SK-N-SH (cell line): ENCODE results near the gene PLBD2. TPM values are rescaled to one million over a fixed set of nuclear protein-coding genes. Genes with fewer than 3 reads are reported as not detected.

ENCODE experiments used
- CTCF ChIA-PET: fragments of 300-600, 350-600 bp; formaldehyde crosslinking; extraction: SDS; loops from one replicate; lab custom pipeline; 2021; lab: Yijun Ruan, JAX
- POLR2A ChIA-PET: fragments of 350-600 bp; sonication (Branson Sonifier 250); formaldehyde crosslinking; extraction: SDS; loops from one replicate; lab custom pipeline; 2020; ENCODE audit warnings: antibody characterized with exemption, inconsistent platforms; lab: Yijun Ruan, JAX
- DNase-seq: peaks from one replicate; pipeline ENCODE4 v3.0.0; 2012
- H2AFZ ChIP-seq: fragments of 200-600 bp; sonication (generic); 2 replicates; pipeline ENCODE4 v1.8.1; 2016; ENCODE audit warnings: antibody characterized with exemption, mild to moderate bottlenecking, low read depth
- H3F3A ChIP-seq: fragments of 200-600 bp; sonication (generic); replicated peaks from 2 replicates; pipeline ENCODE3; 2016; ENCODE audit warnings: antibody characterized with exemption, mild to moderate bottlenecking; ENCODE audit not compliant: insufficient read depth
- H3K27ac ChIP-seq, 2 experiments: fragments of 200-500 bp in 1 of 2; fragments of 200-600 bp in 1 of 2; sonication (Bioruptor generic) in 1 of 2; sonication (generic), shearing (Covaris generic) in 1 of 2; 2 replicates each; pipeline versions ENCODE4 v1.5.1 to v1.6.1; 2014 to 2016; ENCODE audit warnings: low read depth in 2 of 2, inconsistent platforms in 1 of 2, low read length in 1 of 2, mild to moderate bottlenecking in 1 of 2, mixed read lengths in 1 of 2
- H3K27me3 ChIP-seq: fragments of 200-600 bp; sonication (generic), shearing (Covaris generic); 2 replicates; pipeline ENCODE4 v1.6.1; 2016; ENCODE audit warnings: mixed run types; ENCODE audit not compliant: insufficient read depth
- H3K36me3 ChIP-seq, 2 experiments: fragments of 200-500 bp in 1 of 2; fragments of 200-600 bp in 1 of 2; sonication (Bioruptor generic) in 1 of 2; sonication (generic) in 1 of 2; replicated peaks in 1 of 2; 2 replicates each; pipeline versions ENCODE3 to v1.5.1; 2014 to 2016; ENCODE audit warnings: low read length in 1 of 2, mild to moderate bottlenecking in 1 of 2; ENCODE audit not compliant: insufficient read depth in 2 of 2, control insufficient read depth in 1 of 2
- H3K4me1 ChIP-seq, 2 experiments: fragments of 200-500 bp in 1 of 2; fragments of 200-600 bp in 1 of 2; sonication (Bioruptor generic) in 1 of 2; sonication (generic), shearing (Covaris generic) in 1 of 2; 2 replicates each; pipeline versions ENCODE4 v1.5.1 to v1.6.1; 2014 to 2016; ENCODE audit warnings: low read depth in 1 of 2, low read length in 1 of 2, mixed run types in 1 of 2; ENCODE audit not compliant: insufficient read depth in 2 of 2, control insufficient read depth in 1 of 2
- H3K4me2 ChIP-seq: fragments of 200-600 bp; sonication (generic), shearing (Covaris generic); 2 replicates; pipeline ENCODE4 v1.6.1; 2017; ENCODE audit warnings: mixed run types
- H3K4me3 ChIP-seq, 2 experiments: fragments of 200-500 bp in 1 of 2; fragments of 200-600 bp in 1 of 2; sonication (Bioruptor generic) in 1 of 2; sonication (generic), shearing (Covaris generic) in 1 of 2; 2 replicates each; pipeline versions ENCODE4 v1.5.1 to v1.8.1; 2014 to 2016; ENCODE audit warnings: low read depth in 2 of 2, inconsistent platforms in 1 of 2, low read length in 1 of 2, mild to moderate bottlenecking in 1 of 2, mixed read lengths in 1 of 2, moderate library complexity in 1 of 2
- H3K79me2 ChIP-seq: fragments of 200-600 bp; sonication (generic); 2 replicates; pipeline ENCODE4 v1.8.1; 2017; ENCODE audit warnings: mild to moderate bottlenecking; ENCODE audit not compliant: insufficient read depth
- H3K9ac ChIP-seq: fragments of 200-600 bp; sonication (generic); 2 replicates; pipeline ENCODE4 v1.6.1; 2017; ENCODE audit warnings: mixed run types
- H3K9me2 ChIP-seq: fragments of 200-600 bp; sonication (generic); 2 replicates; pipeline ENCODE4 v1.6.1; 2017; ENCODE audit warnings: mixed run types
- H3K9me3 ChIP-seq: fragments of 200-600 bp; sonication (generic); 2 replicates; pipeline ENCODE4 v1.6.1; 2017; ENCODE audit warnings: mixed run types, mild to moderate bottlenecking, moderate library complexity
- H4K20me1 ChIP-seq: fragments of 200-600 bp; sonication (generic); 2 replicates; pipeline ENCODE4 v1.6.1; 2017; ENCODE audit warnings: mild to moderate bottlenecking, mixed run types; ENCODE audit not compliant: insufficient read depth
- EZH2phosphoT487 ChIP-seq: fragments of 200-600 bp; sonication (generic); IDR thresholded peaks from 2 replicates; pipeline ENCODE4 v1.6.1; 2017; ENCODE audit warnings: low read depth, mixed run types, mild to moderate bottlenecking, antibody characterized with exemption, moderate library complexity, borderline replicate concordance
- FOXJ3 ChIP-seq: sonication (generic); formaldehyde crosslinking; IDR thresholded peaks from 2 replicates; pipeline ENCODE4 v1.5.1; 2020; ENCODE audit warnings: mild to moderate bottlenecking, missing genetic modification reagents
- FOXM1 ChIP-seq: IDR thresholded peaks from 2 replicates; pipeline ENCODE4 v1.4.0; 2012; ENCODE audit warnings: low read depth, mild to moderate bottlenecking
- JUND ChIP-seq: IDR thresholded peaks from 2 replicates; pipeline ENCODE4 v1.4.0; 2012
- MEF2A ChIP-seq: IDR thresholded peaks from 2 replicates; pipeline ENCODE4 v1.4.0; 2012; ENCODE audit warnings: low read depth, borderline replicate concordance
- MXI1 ChIP-seq: IDR thresholded peaks from 2 replicates; pipeline ENCODE4 v1.6.1; 2012; ENCODE audit warnings: mild to moderate bottlenecking, low read depth, low read length, improper control_type of control experiment
- NRF1 ChIP-seq: IDR thresholded peaks from 2 replicates; pipeline ENCODE4 v1.6.1; 2012; ENCODE audit warnings: low read depth, mild to moderate bottlenecking, low read length
- POLR2AphosphoS5 ChIP-seq: IDR thresholded peaks from 2 replicates; pipeline ENCODE4 v1.6.1; 2012; ENCODE audit warnings: low read depth, low read length
- RAD21 ChIP-seq: IDR thresholded peaks from 2 replicates; pipeline ENCODE4 v1.6.1; 2012; ENCODE audit warnings: mild to moderate bottlenecking, low read length
- RFX5 ChIP-seq: IDR thresholded peaks from 2 replicates; pipeline ENCODE4 v1.6.1; 2012; ENCODE audit warnings: mild to moderate bottlenecking, improper control_type of control experiment, low read length
- RXRA ChIP-seq: IDR thresholded peaks from 2 replicates; pipeline ENCODE4 v1.4.0; 2012; ENCODE audit warnings: low read depth, mild to moderate bottlenecking, borderline replicate concordance
- TAF1 ChIP-seq: IDR thresholded peaks from 2 replicates; pipeline ENCODE4 v1.6.1; 2012; ENCODE audit warnings: low read depth, mild to moderate bottlenecking, low read length, moderate library complexity, borderline replicate concordance
- TCF12 ChIP-seq: IDR thresholded peaks from 2 replicates; pipeline ENCODE4 v1.4.0; 2012
- TEAD4 ChIP-seq: IDR thresholded peaks from 2 replicates; pipeline ENCODE4 v1.4.0; 2012; ENCODE audit warnings: mild to moderate bottlenecking, borderline replicate concordance; ENCODE audit not compliant: insufficient read depth
- WGBS: methylation state at CpG from one replicate; pipeline ENCODE4 v1.1.6; 2017; ENCODE audit warnings: low lambda C conversion rate; 5-methylcytosine and 5-hydroxymethylcytosine counted together
- polyA plus RNA-seq, 3 experiments: library from polyadenylated mRNA; depleted of rRNA; stranded (reverse); fragments of >200 nt; gene quantifications; 2 replicates each; pipeline ENCODE4 v1.2.3, GENCODE V29; 2012
- TF ChIP-seq, protein P1 (sequence below): fragments of 200-600 bp; sonication (generic); IDR thresholded peaks from 2 replicates; pipeline ENCODE4 v1.6.1; 2017; ENCODE audit warnings: antibody characterized with exemption, mild to moderate bottlenecking, moderate library complexity
- TF ChIP-seq, protein P2 (sequence below): IDR thresholded peaks from 2 replicates; pipeline ENCODE4; 2012

PLBD2 gene
- polyA plus RNA-seq, 1 of the 3 experiments (the other 2 are of a cell fraction) = 15.2 TPM

DNA sequence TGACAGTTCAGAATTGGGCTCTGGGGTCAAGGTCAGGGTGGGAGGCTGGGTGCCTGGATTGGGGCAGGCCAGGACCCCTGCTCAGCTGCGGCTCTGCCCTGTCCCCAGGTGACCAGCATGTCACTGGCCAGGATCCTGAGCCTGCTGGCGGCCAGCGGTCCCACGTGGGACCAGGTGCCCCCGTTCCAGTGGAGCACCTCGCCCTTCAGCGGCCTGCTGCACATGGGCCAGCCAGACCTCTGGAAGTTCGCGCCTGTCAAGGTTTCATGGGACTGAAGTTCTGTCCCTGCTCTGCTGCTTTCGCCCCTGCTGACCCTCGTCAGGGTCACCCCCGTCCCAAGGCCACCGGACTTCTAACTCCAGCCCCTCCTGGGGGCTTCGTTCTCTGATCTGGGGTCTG is 30.0 kb downstream of the PLBD2 start:
- no peak for TF ChIP-seq NRF1
- TF ChIP-seq, protein P1, sequence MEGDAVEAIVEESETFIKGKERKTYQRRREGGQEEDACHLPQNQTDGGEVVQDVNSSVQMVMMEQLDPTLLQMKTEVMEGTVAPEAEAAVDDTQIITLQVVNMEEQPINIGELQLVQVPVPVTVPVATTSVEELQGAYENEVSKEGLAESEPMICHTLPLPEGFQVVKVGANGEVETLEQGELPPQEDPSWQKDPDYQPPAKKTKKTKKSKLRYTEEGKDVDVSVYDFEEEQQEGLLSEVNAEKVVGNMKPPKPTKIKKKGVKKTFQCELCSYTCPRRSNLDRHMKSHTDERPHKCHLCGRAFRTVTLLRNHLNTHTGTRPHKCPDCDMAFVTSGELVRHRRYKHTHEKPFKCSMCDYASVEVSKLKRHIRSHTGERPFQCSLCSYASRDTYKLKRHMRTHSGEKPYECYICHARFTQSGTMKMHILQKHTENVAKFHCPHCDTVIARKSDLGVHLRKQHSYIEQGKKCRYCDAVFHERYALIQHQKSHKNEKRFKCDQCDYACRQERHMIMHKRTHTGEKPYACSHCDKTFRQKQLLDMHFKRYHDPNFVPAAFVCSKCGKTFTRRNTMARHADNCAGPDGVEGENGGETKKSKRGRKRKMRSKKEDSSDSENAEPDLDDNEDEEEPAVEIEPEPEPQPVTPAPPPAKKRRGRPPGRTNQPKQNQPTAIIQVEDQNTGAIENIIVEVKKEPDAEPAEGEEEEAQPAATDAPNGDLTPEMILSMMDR = no peak
- no peak for TF ChIP-seq TAF1
- TF ChIP-seq TEAD4 = no peak
- no peak for TF ChIP-seq RAD21
- TF ChIP-seq FOXM1 = no peak
- no peak for TF ChIP-seq FOXJ3 (CRISPR knock-in tag)
- TF ChIP-seq RFX5 = no peak
- TF ChIP-seq JUND = no peak
- Histone ChIP-seq H3K36me3 (peaks cover 0 to 12% of the 10 kb centered on the region in 2 experiments), H3K27ac (no peak overlapping the region), H3K9me2 (no peaks in the 10 kb centered on the region), H3F3A (no peaks in the 10 kb centered on the region), H3K27me3 (no peaks in the 10 kb centered on the region), H3K9me3 (no peaks in the 10 kb centered on the region), H3K4me3 (no peak overlapping the region), H3K79me2 (no peaks in the 10 kb centered on the region), H3K4me1 (no peaks in the 10 kb centered on the region), H4K20me1 (no peaks in the 10 kb centered on the region), H2AFZ (no peak overlapping the region), H3K9ac (no peak overlapping the region), H3K4me2 (no peak overlapping the region)
- no peak for DNase-seq
- WGBS = 95% methylated on average over 8 of the region's 14 CpGs
- CTCF ChIA-PET = no interaction called here
- POLR2A ChIA-PET = no interaction called here

DNA sequence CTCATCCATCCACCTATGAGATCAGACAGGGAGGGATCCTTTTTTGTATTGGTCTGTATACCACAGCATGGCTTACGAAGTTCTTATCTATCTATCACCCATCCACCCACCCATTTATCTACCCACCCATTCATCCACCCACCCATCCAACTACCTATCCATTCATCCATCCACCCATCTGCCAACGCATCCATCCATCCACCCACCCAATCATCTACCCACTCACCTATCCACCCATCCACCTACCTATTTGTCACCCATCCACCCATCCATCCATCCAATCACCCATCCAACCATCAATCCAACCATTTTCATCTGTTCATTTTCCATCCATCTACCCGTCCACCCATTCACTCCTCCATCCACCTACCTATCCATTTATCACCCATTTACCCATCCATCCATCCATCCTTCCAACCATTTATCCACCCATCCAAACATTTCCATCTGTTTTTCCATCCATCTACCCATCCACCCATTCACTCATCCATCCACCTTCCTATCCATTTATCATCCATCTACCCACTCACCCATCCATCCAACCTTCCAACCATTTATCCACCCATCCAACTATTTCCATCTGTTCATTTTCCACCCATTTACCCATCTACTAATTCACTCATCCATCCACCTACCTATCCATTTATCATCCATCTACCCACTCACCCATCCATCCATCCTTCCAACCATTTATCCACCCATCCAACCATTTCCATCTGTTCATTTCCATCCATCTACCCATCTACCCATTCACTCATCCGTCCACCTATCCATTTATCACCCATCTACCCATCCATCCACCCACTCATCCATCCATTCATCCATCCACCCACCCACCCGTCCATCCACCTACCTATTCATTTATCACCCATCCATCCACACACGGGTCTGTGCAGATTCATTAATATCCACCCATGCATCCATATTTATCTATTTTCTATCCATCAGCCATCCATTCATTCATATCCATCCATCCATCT is 32.0 kb downstream of the PLBD2 start:
- Histone ChIP-seq H3K27ac (no peak overlapping the region), H3K4me2 (no peak overlapping the region), H3K9me3 (no peaks in the 10 kb centered on the region), H3K4me1 (no peaks in the 10 kb centered on the region), H4K20me1 (no peaks in the 10 kb centered on the region), H3F3A (no peaks in the 10 kb centered on the region), H3K27me3 (no peaks in the 10 kb centered on the region), H3K9me2 (no peaks in the 10 kb centered on the region), H3K9ac (no peak overlapping the region), H3K4me3 (no peak overlapping the region), H3K79me2 (no peaks in the 10 kb centered on the region), H3K36me3 (peaks cover 0 to 4% of the 10 kb centered on the region in 2 experiments), H2AFZ (no peak overlapping the region)
- TF ChIP-seq RXRA (no peak), TAF1 (no peak), TEAD4 (no peak), MXI1 (no peak), EZH2phosphoT487 (no peak), RAD21 (no peak), NRF1 (no peak), POLR2AphosphoS5 (no peak), TCF12 (no peak), FOXM1 (no peak), MEF2A (no peak)
- TF ChIP-seq, protein P2, sequence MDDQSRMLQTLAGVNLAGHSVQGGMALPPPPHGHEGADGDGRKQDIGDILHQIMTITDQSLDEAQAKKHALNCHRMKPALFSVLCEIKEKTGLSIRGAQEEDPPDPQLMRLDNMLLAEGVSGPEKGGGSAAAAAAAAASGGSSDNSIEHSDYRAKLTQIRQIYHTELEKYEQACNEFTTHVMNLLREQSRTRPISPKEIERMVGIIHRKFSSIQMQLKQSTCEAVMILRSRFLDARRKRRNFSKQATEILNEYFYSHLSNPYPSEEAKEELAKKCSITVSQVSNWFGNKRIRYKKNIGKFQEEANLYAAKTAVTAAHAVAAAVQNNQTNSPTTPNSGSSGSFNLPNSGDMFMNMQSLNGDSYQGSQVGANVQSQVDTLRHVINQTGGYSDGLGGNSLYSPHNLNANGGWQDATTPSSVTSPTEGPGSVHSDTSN = no peak
- 93% methylated on average over 6 of the region's 6 CpGs for WGBS
- no peak for DNase-seq
- CTCF ChIA-PET = no interaction called here
- POLR2A ChIA-PET = no interaction called here
